Stimulated activated effector memory CD8-positive, alpha-beta T cell treated with anti-CD3 and anti-CD28 coated beads, Interleukin-12 subunit alpha, Interleukin-12 subunit beta, amount 100 ng/mL, for 72 hours (primary cell): Measurements from ENCODE around the gene ADM.

Experiments
- ATAC-seq: fragments of 150-1000 bp; cut with Tn5 transposase; 2 replicates; pipeline ENCODE4 v1.10.0; 2021
- DNase-seq, 2 donors: peaks; one replicate each; pipeline ENCODE4 v3.0.0; 2021 to 2022; ENCODE audit warnings: low spot score in 2 of 2
- H3K27ac Mint-ChIP-seq: one replicate; pipeline ENCODE4 v1.8.0; 2022; ENCODE audit warnings: mild to moderate bottlenecking, mixed read lengths
- H3K36me3 Mint-ChIP-seq: one replicate; pipeline ENCODE4 v1.8.0; 2022; ENCODE audit warnings: mild to moderate bottlenecking, mixed read lengths
- H3K4me1 Mint-ChIP-seq: one replicate; pipeline ENCODE4 v1.8.0; 2022; ENCODE audit warnings: mixed read lengths
- H3K4me3 Mint-ChIP-seq: one replicate; pipeline ENCODE4 v1.8.0; 2022; ENCODE audit warnings: mild to moderate bottlenecking, mixed read lengths
- H3K9me3 Mint-ChIP-seq: one replicate; pipeline ENCODE4 v1.8.0; 2022; ENCODE audit warnings: mixed read lengths

The ADM gene

GRCh38 chr11:10302744-10303557 lies 1.9 kb upstream of the ADM start:
- Mint-ChIP-seq H3K9me3 (no peaks in the 10 kb centered on the region), H3K27ac (peak overlapping the region; percentile 74), H3K4me3 (peak overlapping the region; percentile 89), H3K36me3 (peaks cover 34% of the 10 kb centered on the region), H3K4me1 (peaks cover 44% of the 10 kb centered on the region)
- ATAC-seq (no peak), DNase-seq (peak in 1 of 2 donors; percentile 82)

DNA sequence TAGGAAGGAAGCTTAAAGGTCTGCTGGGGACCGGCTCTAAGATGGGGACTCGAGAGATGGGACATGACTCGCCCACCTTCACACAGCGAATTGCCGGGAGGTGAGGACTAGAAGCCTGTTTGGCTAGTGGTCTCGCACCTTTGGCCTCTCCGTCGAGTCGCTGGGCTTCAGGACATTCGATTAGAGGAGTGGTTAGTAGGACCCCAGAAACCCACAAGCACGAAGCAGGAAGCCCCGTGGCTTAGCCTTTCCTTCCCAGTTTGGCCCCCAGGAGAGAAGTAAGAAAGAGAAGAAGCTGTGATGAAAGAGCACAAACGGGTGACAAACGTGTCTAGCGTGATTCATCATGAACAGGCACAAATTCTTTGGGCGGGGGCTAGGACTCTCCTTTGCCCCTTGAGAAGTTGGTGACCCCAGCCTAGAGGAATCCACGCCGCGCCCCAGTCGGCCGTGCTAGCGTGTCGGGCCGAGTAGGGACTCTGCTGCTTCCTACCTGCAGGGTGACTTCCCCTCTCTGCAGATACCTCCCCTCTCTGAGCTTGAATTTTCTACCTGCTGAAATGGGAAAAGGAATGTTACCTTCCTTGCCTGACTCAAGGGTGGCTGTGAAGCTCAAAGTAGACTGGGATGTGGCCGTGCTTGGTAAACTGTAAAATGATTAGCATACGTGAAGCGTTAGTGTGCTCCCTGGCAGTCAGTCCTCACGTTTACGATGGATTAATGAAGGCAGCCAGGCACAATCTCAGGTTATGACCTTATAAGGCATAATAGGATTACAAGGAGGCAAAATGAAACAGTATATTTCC lies 1.1 kb upstream of the ADM start:
- peak overlapping the region; percentile 74 for H3K27ac Mint-ChIP-seq
- H3K9me3 Mint-ChIP-seq, result no peaks in the 10 kb centered on the region
- ATAC-seq (no peak), DNase-seq (peak in 1 of 2 donors; percentile 62)
- peaks cover 39% of the 10 kb centered on the region for H3K36me3 Mint-ChIP-seq
- H3K4me3 Mint-ChIP-seq, result peak overlapping the region; percentile 89
- H3K4me1 Mint-ChIP-seq, result peaks cover 44% of the 10 kb centered on the region

DNA sequence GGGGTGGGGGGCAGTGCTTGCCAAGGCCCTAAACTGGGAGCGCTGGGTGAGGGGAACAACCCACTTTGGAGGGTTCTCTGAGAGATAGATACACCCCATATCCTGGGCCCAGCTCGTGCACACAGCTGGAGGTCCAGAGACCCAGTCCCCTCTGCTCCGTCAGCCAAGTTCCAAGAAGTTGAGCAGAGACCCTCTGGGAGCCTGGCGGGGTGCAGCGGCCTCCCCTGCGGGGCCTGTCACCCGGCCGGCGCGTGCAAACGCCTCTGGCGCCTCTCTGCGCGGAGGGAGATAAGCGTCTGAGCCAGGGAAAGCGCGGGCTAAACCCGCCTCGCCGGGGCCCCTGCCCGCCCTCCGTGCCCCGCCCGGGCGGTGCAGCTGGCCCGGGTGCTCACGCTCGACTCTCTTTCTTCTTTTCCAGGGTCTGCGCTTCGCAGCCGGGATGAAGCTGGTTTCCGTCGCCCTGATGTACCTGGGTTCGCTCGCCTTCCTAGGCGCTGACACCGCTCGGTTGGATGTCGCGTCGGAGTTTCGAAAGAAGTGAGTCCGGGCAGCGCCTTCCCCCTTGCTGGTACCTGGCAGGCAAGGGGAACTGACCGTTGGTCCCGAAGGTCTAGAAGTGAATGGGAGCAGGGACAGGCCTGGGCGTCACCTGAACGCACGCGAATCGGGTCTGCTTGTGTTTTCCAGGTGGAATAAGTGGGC lies 540 bp downstream of the ADM start:
- DNase-seq, result peak in 1 of 2 donors; percentile 62

DNA sequence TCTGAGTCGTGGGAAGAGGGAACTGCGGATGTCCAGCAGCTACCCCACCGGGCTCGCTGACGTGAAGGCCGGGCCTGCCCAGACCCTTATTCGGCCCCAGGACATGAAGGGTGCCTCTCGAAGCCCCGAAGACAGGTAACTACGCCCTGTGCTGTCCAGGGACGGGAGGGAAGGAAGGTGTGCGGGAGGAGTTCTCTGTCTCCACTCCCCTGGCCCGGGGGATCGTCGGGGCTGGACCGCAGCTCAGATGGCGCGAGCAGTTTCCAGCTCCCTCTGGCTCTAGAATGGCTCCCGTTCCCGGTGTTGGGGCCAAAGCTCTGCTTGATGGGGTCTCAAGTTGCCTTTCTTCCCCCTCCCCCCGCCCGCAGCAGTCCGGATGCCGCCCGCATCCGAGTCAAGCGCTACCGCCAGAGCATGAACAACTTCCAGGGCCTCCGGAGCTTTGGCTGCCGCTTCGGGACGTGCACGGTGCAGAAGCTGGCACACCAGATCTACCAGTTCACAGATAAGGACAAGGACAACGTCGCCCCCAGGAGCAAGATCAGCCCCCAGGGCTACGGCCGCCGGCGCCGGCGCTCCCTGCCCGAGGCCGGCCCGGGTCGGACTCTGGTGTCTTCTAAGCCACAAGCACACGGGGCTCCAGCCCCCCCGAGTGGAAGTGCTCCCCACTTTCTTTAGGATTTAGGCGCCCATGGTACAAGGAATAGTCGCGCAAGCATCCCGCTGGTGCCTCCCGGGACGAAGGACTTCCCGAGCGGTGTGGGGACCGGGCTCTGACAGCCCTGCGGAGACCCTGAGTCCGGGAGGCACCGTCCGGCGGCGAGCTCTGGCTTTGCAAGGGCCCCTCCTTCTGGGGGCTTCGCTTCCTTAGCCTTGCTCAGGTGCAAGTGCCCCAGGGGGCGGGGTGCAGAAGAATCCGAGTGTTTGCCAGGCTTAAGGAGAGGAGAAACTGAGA lies 1.4 kb downstream of the ADM start:
- Mint-ChIP-seq H3K4me1 (peaks cover 60% of the 10 kb centered on the region), H3K36me3 (peaks cover 46% of the 10 kb centered on the region), H3K27ac (peak overlapping the region; percentile 95), H3K4me3 (peak overlapping the region; percentile 89), H3K9me3 (no peaks in the 10 kb centered on the region)
- ATAC-seq, result no peak
- peak in 1 of 2 donors; percentile 58 for DNase-seq

More for the DNA sequence above, 540 bp downstream of the ADM start:
- H3K4me3 Mint-ChIP-seq, result peak overlapping the region; percentile 89
- peak overlapping the region; percentile 8 for H3K27ac Mint-ChIP-seq
- H3K4me1 Mint-ChIP-seq, result peaks cover 57% of the 10 kb centered on the region
- peaks cover 42% of the 10 kb centered on the region for H3K36me3 Mint-ChIP-seq
- H3K9me3 Mint-ChIP-seq, result no peaks in the 10 kb centered on the region
- no peak for ATAC-seq

GRCh38 chr11:10307022-10307399 lies 2.1 kb downstream of the ADM start:
- Mint-ChIP-seq H3K4me3 (peak overlapping the region; percentile 89), H3K9me3 (no peaks in the 10 kb centered on the region), H3K27ac (peak overlapping the region; percentile 95), H3K36me3 (peaks cover 46% of the 10 kb centered on the region), H3K4me1 (peaks cover 57% of the 10 kb centered on the region)
- no peak for DNase-seq
- no peak for ATAC-seq

DNA sequence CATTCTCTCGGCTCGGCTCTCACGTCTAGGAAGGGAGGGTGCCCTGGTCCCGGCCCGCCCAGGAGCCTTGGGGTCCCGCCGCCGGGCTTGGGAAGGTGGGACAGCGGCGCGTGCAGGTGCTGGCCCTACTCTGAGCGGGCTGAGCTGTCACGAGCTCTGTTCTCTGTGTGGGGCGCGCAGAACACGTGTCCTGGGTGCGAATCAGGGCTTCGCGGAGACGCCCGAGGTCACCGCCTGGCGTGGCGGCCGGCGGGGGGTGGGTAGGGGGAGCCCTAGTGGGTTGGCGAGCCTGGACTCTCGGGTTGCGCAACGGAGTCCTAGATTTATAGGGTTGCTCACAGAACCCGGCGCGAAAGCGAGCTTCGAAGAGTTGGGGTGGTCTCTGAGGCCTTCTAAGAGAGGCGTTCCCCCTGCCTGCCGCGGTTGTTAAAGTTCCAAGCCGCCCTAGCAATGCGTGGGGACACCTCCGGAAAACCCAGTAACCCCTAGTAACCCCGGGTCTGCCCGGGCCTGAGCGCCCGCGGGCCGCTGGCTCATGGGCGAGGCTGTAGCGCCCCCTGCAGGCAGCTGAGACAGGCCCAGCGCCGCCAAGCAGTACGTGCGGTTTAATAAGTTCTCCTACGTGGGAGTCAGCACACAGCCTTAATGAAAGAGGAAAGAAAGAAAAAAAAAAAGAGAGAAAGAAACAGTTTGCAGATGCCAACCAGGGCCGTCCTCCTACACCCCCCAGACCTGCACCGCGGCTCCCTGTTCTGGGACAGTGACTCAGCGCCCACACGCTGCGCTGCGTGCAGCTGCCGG lies 2.7 kb downstream of the ADM start:
- ATAC-seq (peak; percentile 81), DNase-seq (peak; percentile 90 to 93)
- Mint-ChIP-seq H3K36me3 (peaks cover 46% of the 10 kb centered on the region), H3K9me3 (no peaks in the 10 kb centered on the region), H3K4me3 (peak overlapping the region; percentile 89), H3K27ac (peak overlapping the region; percentile 95), H3K4me1 (peaks cover 53% of the 10 kb centered on the region)

DNA sequence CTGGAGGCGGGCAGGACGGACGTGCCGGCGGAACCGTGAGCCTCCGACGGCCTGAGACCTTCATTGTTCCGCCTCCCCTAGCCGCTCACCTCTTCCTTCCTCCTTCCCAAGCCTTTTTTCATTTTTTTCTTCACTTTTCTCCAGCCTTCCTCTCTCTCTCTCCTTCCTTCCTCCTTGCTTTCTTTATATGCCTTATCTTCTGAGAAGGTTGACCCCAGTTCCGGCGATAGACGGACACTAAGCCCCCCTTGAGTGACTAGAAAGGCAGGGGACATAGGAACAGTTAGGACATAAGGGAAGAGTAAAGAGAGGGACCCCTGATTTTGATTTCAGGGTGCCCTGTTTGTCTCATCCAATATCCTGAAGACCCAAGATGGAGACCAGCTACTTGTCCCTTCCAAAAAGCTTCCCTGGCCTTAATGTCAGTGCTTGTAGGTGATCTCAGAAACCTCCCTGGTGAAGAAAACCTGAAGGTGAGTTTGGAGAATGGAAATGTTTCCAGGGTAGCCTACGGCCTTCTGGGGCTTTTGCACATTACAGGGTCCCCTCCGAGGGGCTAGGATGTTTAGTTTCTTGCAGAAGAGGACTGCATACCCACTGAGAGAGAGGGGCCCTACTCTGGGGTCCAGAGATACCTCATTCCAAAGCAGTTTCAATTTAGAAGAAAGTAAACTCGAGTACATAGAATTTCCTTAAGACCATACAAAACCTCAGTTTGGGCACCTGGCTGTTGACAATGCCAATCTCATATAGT lies 3.5 kb downstream of the ADM start:
- Mint-ChIP-seq H3K36me3 (peaks cover 46% of the 10 kb centered on the region), H3K4me3 (peak overlapping the region; percentile 89), H3K9me3 (no peaks in the 10 kb centered on the region), H3K4me1 (peaks cover 47% of the 10 kb centered on the region), H3K27ac (peak overlapping the region; percentile 95)
- ATAC-seq (no peak), DNase-seq (no peak)

DNA sequence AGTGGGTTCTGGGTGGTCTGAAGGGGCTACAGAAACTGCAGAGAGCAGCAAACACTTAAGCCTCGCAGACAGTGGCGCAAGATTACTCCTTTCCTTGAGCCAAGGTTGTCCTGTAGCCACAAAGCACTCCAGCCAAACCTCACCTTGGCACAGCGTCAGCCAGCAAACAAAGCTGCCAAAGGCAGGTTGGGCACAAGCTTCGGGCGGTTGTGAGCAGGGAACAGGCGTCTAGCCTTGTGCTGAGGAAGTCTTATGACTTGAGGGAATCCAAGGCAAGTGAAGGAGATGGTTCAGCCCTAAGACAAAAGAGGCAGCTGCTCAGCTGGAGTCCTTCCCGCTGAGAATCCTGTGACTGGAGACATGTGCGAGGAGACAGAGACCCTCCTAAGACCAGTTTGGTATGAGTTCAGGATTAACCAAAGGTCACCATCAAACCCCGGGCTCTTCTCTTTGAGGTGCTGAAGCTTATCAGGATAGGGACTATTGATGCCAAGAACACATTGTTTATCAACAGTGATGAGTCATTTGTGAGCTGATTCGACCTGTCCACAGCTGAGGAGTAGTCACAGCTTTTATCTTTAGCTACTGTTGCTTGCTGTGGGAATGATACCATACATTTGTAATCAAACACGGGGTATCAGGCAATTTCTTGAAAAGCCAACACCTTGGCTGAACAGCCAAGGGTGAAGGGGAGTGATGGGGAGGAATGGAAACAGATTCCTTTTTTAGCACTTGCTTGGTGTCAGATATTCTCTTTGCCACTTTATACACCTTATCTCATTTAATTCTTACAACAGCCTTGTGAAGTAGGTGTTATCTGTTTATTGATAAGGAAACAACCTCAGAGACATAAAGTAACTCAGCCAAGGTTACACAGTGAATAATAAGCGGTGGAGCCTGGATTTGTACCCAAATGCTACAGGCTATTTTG lies 4.6 kb downstream of the ADM start:
- peak overlapping the region; percentile 89 for H3K4me3 Mint-ChIP-seq
- peaks cover 46% of the 10 kb centered on the region for H3K36me3 Mint-ChIP-seq
- ATAC-seq (no peak), DNase-seq (no peak)
- H3K27ac Mint-ChIP-seq, result peak overlapping the region; percentile 95
- no peaks in the 10 kb centered on the region for H3K9me3 Mint-ChIP-seq
- H3K4me1 Mint-ChIP-seq, result peaks cover 37% of the 10 kb centered on the region

DNA sequence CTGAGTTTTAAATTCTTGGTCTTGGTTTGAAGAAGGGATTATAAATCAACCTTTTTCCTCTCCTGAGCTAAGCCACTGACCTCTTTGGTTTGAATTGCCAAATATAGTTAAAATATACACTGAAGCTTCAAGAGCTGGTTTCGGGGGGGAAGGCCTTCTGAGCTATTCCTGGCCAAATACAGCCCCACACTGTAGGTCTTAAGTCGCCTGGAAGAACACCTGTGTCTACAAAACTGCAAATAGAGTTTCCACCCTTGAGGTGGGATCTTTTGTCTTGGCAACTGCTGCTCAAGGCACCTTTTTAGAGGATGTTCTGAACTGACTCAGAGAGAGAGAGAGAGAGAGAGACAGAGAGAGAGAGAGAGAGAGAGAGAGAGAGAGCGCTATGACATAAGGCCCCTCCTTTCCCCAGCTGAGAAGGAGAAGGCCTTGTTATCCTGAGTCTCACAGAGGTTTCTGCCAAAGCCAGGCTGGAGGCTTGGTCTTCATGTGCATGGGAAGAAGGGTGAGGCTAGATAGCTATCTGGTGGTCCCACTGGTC lies 5.5 kb downstream of the ADM start:
- Mint-ChIP-seq H3K27ac (peak overlapping the region; percentile 8), H3K4me1 (peaks cover 35% of the 10 kb centered on the region), H3K4me3 (peak overlapping the region; percentile 89), H3K36me3 (peaks cover 38% of the 10 kb centered on the region), H3K9me3 (no peaks in the 10 kb centered on the region)
- no peak for ATAC-seq
- no peak for DNase-seq

- no peak overlapping the region for H3K4me3 Mint-ChIP-seq
- H3K27ac Mint-ChIP-seq, result no peak overlapping the region
- H3K36me3 Mint-ChIP-seq, result peaks cover 24% of the 10 kb centered on the region
- H3K9me3 Mint-ChIP-seq, result no peaks in the 10 kb centered on the region
- peaks cover 29% of the 10 kb centered on the region for H3K4me1 Mint-ChIP-seq
- DNase-seq, result no peak
- no peak for ATAC-seq
These were observed 6.9 kb downstream of the ADM start for GRCh38 chr11:10311802-10312201.

DNA sequence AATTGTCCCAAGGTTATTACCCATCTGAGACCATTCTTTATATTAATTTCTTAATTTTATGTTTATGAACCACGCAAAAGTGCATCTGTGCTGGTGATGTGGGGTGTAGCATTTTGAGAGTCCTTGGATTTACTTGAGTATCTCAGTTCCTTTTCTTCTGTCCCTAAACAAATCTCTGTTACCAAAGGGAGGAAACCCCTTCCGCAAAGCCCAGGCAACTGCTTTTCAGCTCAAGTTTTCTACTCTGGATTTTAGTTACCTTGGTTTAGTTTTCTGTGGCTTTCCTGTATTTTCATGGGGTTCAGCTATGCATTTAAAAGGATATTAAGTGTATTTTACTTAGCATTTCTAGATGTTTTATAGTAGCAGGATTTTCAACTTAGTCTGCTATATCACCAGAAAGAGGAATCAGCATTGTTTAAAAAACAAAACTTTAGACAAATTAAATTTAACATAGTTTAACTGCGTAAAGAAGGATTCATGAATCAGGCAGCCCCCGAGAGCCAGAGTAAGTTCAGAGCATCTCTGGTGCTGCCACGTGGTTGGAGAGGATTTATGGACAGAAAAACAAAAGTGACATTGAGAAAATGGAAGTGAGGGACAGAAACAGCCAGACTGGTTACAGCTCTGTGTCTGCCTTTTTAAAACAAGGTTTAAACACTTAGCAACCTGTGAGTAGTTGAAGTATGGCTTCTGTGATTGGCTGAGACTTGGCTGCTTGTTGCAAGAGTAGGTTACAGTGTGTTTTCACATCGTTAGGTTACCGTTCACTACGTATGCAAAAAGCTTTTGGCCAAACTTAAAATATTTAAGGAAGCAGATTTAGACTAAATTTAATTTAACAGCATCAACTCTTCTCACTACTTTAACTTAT lies 9.6 kb downstream of the ADM start:
- H3K4me1 Mint-ChIP-seq, result peaks cover 30% of the 10 kb centered on the region
- H3K4me3 Mint-ChIP-seq, result no peak overlapping the region
- H3K9me3 Mint-ChIP-seq, result no peaks in the 10 kb centered on the region
- H3K36me3 Mint-ChIP-seq, result peaks cover 7% of the 10 kb centered on the region
- peak; percentile 83 for ATAC-seq
- no peak overlapping the region for H3K27ac Mint-ChIP-seq
- no peak for DNase-seq
